Activated CD4-positive, alpha-beta T cell treated with anti-CD3 and anti-CD28 coated beads for 36 hours (primary cell): ENCODE results near the gene TUBA8. TPM values are rescaled to one million over a fixed set of nuclear protein-coding genes. Genes with fewer than 3 reads are reported as not detected.
A peak's percentile ranks its signal among the peaks of the same experiment; 100 is the strongest.

Experiments
- ATAC-seq: fragments of 200-7000 bp; cut with Tn5 transposase; one replicate; pipeline ENCODE4 v1.10.0; 2021; ENCODE audit warnings: mild to moderate bottlenecking, moderate library complexity
- CTCF ChIA-PET: fragments of 350-600 bp; sonication (Branson Sonifier 250); formaldehyde crosslinking; loops from one replicate; lab custom pipeline; 2021; ENCODE audit warnings: antibody characterized with exemption; lab: Charles Lee
- POLR2A ChIA-PET: fragments of 350-600 bp; sonication (Branson Sonifier 250); formaldehyde crosslinking; loops from one replicate; lab custom pipeline; 2021; ENCODE audit warnings: antibody characterized with exemption, inconsistent platforms; lab: Charles Lee
- DNase-seq: peaks from one replicate; pipeline ENCODE4 v3.0.0-alpha.2; 2020
- H3K27ac Mint-ChIP-seq: one replicate; pipeline ENCODE4 v1.8.0; 2021; ENCODE audit warnings: mixed read lengths
- H3K27me3 Mint-ChIP-seq: one replicate; pipeline ENCODE4 v1.8.0; 2021; ENCODE audit warnings: mixed read lengths
- H3K36me3 Mint-ChIP-seq: one replicate; pipeline ENCODE4 v1.8.0; 2021; ENCODE audit warnings: low read depth, mixed read lengths
- H3K4me1 Mint-ChIP-seq: one replicate; pipeline ENCODE4 v1.8.0; 2021; ENCODE audit warnings: mixed read lengths
- H3K4me3 Mint-ChIP-seq: one replicate; pipeline ENCODE4 v1.8.0; 2021; ENCODE audit warnings: mild to moderate bottlenecking, moderate library complexity, mixed read lengths
- H3K9me3 Mint-ChIP-seq: one replicate; pipeline ENCODE4 v1.8.0; 2021; ENCODE audit warnings: low read depth, mixed read lengths
- intact Hi-C, 2 experiments: fragments of 100-400 bp; cut with DNase I in 1 of 2; cut with micrococcal nuclease in 1 of 2; formaldehyde crosslinking; loops; one replicate each; pipeline versions ENCODE4 v1.14.2 to v1.15.1; 2022 to 2024; cut with DNase I, micrococcal nuclease
- total RNA-seq, 2 experiments: library from RNA; stranded (reverse); gene quantifications; one replicate each; pipeline ENCODE4 v1.2.3, GENCODE V29; 2021

Gene TUBA8
- total RNA-seq, 2 experiments from 2014 or later, result 1.9 to 2.6 TPM

- ChIA-PET CTCF (interaction anchor here (0.6 to 9.5 kb wide), 20 partner anchors 11 to 518 kb away, joined by 3 to 124 read pairs (median 4); partner anchors contain the start of genes MICAL3 and USP18), POLR2A (interaction anchor here (1.0 to 1.9 kb wide), 6 partner anchors 18 to 79 kb away, joined by 3 to 11 read pairs (median 4); partner anchors contain the start of gene USP18)
- Mint-ChIP-seq H3K9me3 (no peaks in the 10 kb centered on the region), H3K27ac (peak overlapping the region; percentile 98), H3K27me3 (no peaks in the 10 kb centered on the region), H3K4me3 (peak overlapping the region; percentile 89), H3K4me1 (peaks cover 40% of the 10 kb centered on the region), H3K36me3 (peaks cover 32% of the 10 kb centered on the region)
- intact Hi-C loops, result loop anchor here (1.0 to 5.0 kb wide), 15 partner anchors 27 to 1002 kb away; partner anchors contain the start of genes BCL2L13 (in 2 of the 2), TUBA8 (in 2 of the 2), HDHD5 (in 1 of the 2) and IL17RA (in 1 of the 2)
- DNase-seq (no peak), ATAC-seq (peak; percentile 32)
Measured at GRCh38 chr22:18077087-18077638, 33.4 kb upstream of the TUBA8 start.

- peak within 1 kb of the TSS; percentile 89 for H3K4me3 Mint-ChIP-seq
Measured at GRCh38 chr22:18077639-18078328, 32.8 kb upstream of the TUBA8 start, which contains the start of gene PEX26. Gene PEX26, plus strand, starts transcription at chr22:18077990. Its CDS starts 387 bp downstream, at chr22:18078377.

GRCh38 chr22:18078329-18079041 lies 32.1 kb upstream of the TUBA8 start:
- Mint-ChIP-seq H3K27me3 (no peaks in the 10 kb centered on the region), H3K9me3 (no peaks in the 10 kb centered on the region), H3K27ac (peak overlapping the region; percentile 98), H3K4me3 (peak overlapping the region; percentile 89), H3K36me3 (peaks cover 44% of the 10 kb centered on the region), H3K4me1 (peaks cover 52% of the 10 kb centered on the region)
- ATAC-seq (peak; percentile 19), DNase-seq (peak; percentile 72)
- intact Hi-C loops, result loop anchor here in 1 of 2 experiments (2.0 to 5.0 kb wide), 4 partner anchors 34 to 312 kb away; partner anchors contain the start of gene TUBA8
- CTCF ChIA-PET, result interaction anchor here (0.7 to 5.2 kb wide), 7 partner anchors 9 to 311 kb away, joined by 3 to 37 read pairs (median 4); partner anchors contain the start of gene USP18
- POLR2A ChIA-PET, result interaction anchor here (1.0 to 2.1 kb wide), 7 partner anchors 10 to 77 kb away, joined by 3 to 11 read pairs (median 5); partner anchors contain the start of gene USP18

More at GRCh38 chr22:18077639-18078328, 32.8 kb upstream of the TUBA8 start, which contains the start of gene PEX26:
- intact Hi-C loops, result loop anchor here (1.0 to 5.0 kb wide), 16 partner anchors 27 to 1003 kb away; partner anchors contain the start of genes BCL2L13 (in 2 of the 2), TUBA8 (in 2 of the 2), HDHD5 (in 1 of the 2) and IL17RA (in 1 of the 2)
- Mint-ChIP-seq H3K9me3 (no peaks in the 10 kb centered on the region), H3K27ac (peak within 1 kb of the TSS; percentile 98), H3K4me1 (peaks cover 46% of the 10 kb centered on the region), H3K36me3 (peaks cover 37% of the 10 kb centered on the region), H3K27me3 (no peaks in the 10 kb centered on the region)
- ATAC-seq (peak; percentile 98), DNase-seq (peak; percentile 97)
- POLR2A ChIA-PET, result interaction anchor here (0.5 to 2.1 kb wide), 9 partner anchors 11 to 293 kb away, joined by 3 to 11 read pairs (median 3); partner anchors contain the start of gene USP18
- CTCF ChIA-PET, result interaction anchor here (0.6 to 9.5 kb wide), 12 partner anchors 10 to 335 kb away, joined by 3 to 124 read pairs (median 4); partner anchors contain the start of genes MICAL3 and USP18

- intact Hi-C loops, result loop anchor here in 1 of 2 experiments (2.0 to 5.0 kb wide), 4 partner anchors 33 to 313 kb away; partner anchors contain the start of gene TUBA8
- ATAC-seq, result no peak
- H3K27ac Mint-ChIP-seq, result peak overlapping the region; percentile 83
- ChIA-PET CTCF (interaction anchor here (0.5 to 5.2 kb wide), 6 partner anchors 8 to 404 kb away, joined by 3 to 37 read pairs (median 4); partner anchors contain the start of gene USP18), POLR2A (interaction anchor here (2.1 kb wide), 1 partner anchor 9 kb away, joined by 7 read pairs; no protein-coding TSS in a partner anchor)
- DNase-seq, result no peak
- peak overlapping the region; percentile 89 for H3K4me3 Mint-ChIP-seq
- H3K36me3 Mint-ChIP-seq, result peaks cover 52% of the 10 kb centered on the region
- H3K4me1 Mint-ChIP-seq, result peaks cover 52% of the 10 kb centered on the region
- H3K27me3 Mint-ChIP-seq, result no peaks in the 10 kb centered on the region
- no peaks in the 10 kb centered on the region for H3K9me3 Mint-ChIP-seq
Measured at GRCh38 chr22:18079706-18080233, 30.8 kb upstream of the TUBA8 start.

GRCh38 chr22:18081416-18081815 lies 29.2 kb upstream of the TUBA8 start:
- no peaks in the 10 kb centered on the region for H3K9me3 Mint-ChIP-seq
- intact Hi-C loops, result no loop called here
- H3K27ac Mint-ChIP-seq, result no peak overlapping the region
- ATAC-seq (no peak), DNase-seq (no peak)
- no peak overlapping the region for H3K4me3 Mint-ChIP-seq
- ChIA-PET POLR2A (no interaction called here), CTCF (no interaction called here)
- H3K4me1 Mint-ChIP-seq, result peaks cover 45% of the 10 kb centered on the region
- H3K36me3 Mint-ChIP-seq, result peaks cover 62% of the 10 kb centered on the region
- H3K27me3 Mint-ChIP-seq, result no peaks in the 10 kb centered on the region

- Mint-ChIP-seq H3K4me1 (peaks cover 39% of the 10 kb centered on the region), H3K27me3 (no peaks in the 10 kb centered on the region), H3K4me3 (no peak overlapping the region), H3K27ac (peak overlapping the region; percentile 19), H3K36me3 (peaks cover 69% of the 10 kb centered on the region), H3K9me3 (no peaks in the 10 kb centered on the region)
- intact Hi-C loops, result no loop called here
- POLR2A ChIA-PET, result no interaction called here
- CTCF ChIA-PET, result interaction anchor here (1.3 kb wide), 1 partner anchor 253 kb away, joined by 3 read pairs; no protein-coding TSS in a partner anchor
- no peak for DNase-seq
- ATAC-seq, result no peak
Measured at GRCh38 chr22:18082467-18082866, 28.1 kb upstream of the TUBA8 start.

- Mint-ChIP-seq H3K36me3 (peaks cover 78% of the 10 kb centered on the region), H3K9me3 (no peaks in the 10 kb centered on the region), H3K27ac (no peak overlapping the region), H3K4me3 (no peak overlapping the region), H3K4me1 (peaks cover 47% of the 10 kb centered on the region), H3K27me3 (no peaks in the 10 kb centered on the region)
- DNase-seq (no peak), ATAC-seq (no peak)
- intact Hi-C loops, result no loop called here
- ChIA-PET POLR2A (no interaction called here), CTCF (interaction anchor here (0.6 to 1.3 kb wide), 2 partner anchors 254 to 422 kb away, joined by 3 read pairs; no protein-coding TSS in a partner anchor)
Measured at GRCh38 chr22:18083406-18083805, 27.2 kb upstream of the TUBA8 start.

GRCh38 chr22:18085188-18085587 lies 25.4 kb upstream of the TUBA8 start:
- ATAC-seq (no peak), DNase-seq (no peak)
- Mint-ChIP-seq H3K27ac (no peak overlapping the region), H3K4me3 (no peak overlapping the region), H3K9me3 (no peaks in the 10 kb centered on the region), H3K4me1 (peaks cover 45% of the 10 kb centered on the region), H3K27me3 (no peaks in the 10 kb centered on the region), H3K36me3 (peaks cover 75% of the 10 kb centered on the region)
- CTCF ChIA-PET, result no interaction called here
- intact Hi-C loops, result no loop called here
- POLR2A ChIA-PET, result no interaction called here

- ATAC-seq, result no peak
- H3K36me3 Mint-ChIP-seq, result peaks cover 74% of the 10 kb centered on the region
- H3K9me3 Mint-ChIP-seq, result no peaks in the 10 kb centered on the region
- no peak overlapping the region for H3K4me3 Mint-ChIP-seq
- H3K27ac Mint-ChIP-seq, result no peak overlapping the region
- DNase-seq, result no peak
- intact Hi-C loops, result no loop called here
- H3K4me1 Mint-ChIP-seq, result peaks cover 46% of the 10 kb centered on the region
- no peaks in the 10 kb centered on the region for H3K27me3 Mint-ChIP-seq
- ChIA-PET POLR2A (no interaction called here), CTCF (interaction anchor here (3.8 kb wide), 1 partner anchor 10 kb away, joined by 37 read pairs; the partner anchor contains the start of gene PEX26)
Measured at GRCh38 chr22:18087350-18087855, 23.2 kb upstream of the TUBA8 start.
